Tibial nerve (tissue), 4 donors: ENCODE data around the gene DLG1. TPM values are rescaled to one million over a fixed set of nuclear protein-coding genes. Genes with fewer than 3 reads are reported as not detected.

Experiments
- DNase-seq, 2 donors: peaks; one replicate each; pipeline ENCODE4 v3.0.0-alpha.2; 2019; ENCODE audit warnings: low spot score in 2 of 2
- H3K27ac ChIP-seq, 4 donors: fragments of 200-600 bp; sonication (generic) in 3 of 4; one replicate each; pipeline ENCODE4 v1.5.1; 2017 to 2019; ENCODE audit warnings: mild to moderate bottlenecking in 1 of 4
- H3K27me3 ChIP-seq, 2 donors: fragments of 200-600 bp; sonication (generic) in 1 of 2; one replicate each; pipeline versions ENCODE4 v1.5.1 to v1.6.0; 2017 to 2019
- H3K36me3 ChIP-seq, 3 donors: fragments of 200-600 bp; sonication (generic); one replicate each; pipeline ENCODE4 v1.5.1; 2018 to 2019
- H3K4me1 ChIP-seq, 4 donors: fragments of 200-600 bp; sonication (generic) in 3 of 4; one replicate each; pipeline ENCODE4 v1.5.1; 2017 to 2019
- H3K4me3 ChIP-seq, 4 donors: fragments of 200-600 bp; sonication (generic) in 3 of 4; one replicate each; pipeline ENCODE4 v1.5.1; 2017 to 2019; ENCODE audit warnings: mild to moderate bottlenecking in 1 of 4, moderate library complexity in 1 of 4
- H3K9me3 ChIP-seq, 4 donors: fragments of 200-600 bp; sonication (generic) in 3 of 4; one replicate each; pipeline ENCODE4 v1.5.1; 2017 to 2019
- EP300 ChIP-seq, 2 donors: sonication (generic); formaldehyde crosslinking; IDR thresholded peaks; one replicate each; pipeline ENCODE4 v1.6.1; 2017; ENCODE audit warnings: antibody characterized with exemption in 2 of 2, mild to moderate bottlenecking in 1 of 2
- POLR2A ChIP-seq, 2 donors: fragments of 450-650 bp; IDR thresholded peaks; one replicate each; pipeline ENCODE4 v1.6.1; 2017; ENCODE audit warnings: antibody characterized with exemption in 2 of 2, mild to moderate bottlenecking in 2 of 2, moderate library complexity in 2 of 2
- WGBS, 2 donors: methylation state at CpG; one replicate each; pipeline ENCODE4 v1.1.5; 2018; 5-methylcytosine and 5-hydroxymethylcytosine counted together
- total RNA-seq, 4 donors: library from RNA; depleted of rRNA; stranded (reverse); fragments of >200 nt; gene quantifications; one replicate each; pipeline ENCODE4 v1.1.0, GENCODE V29; 2016
- TF ChIP-seq, protein P1 (sequence below), 5 experiments: fragments of 200-600 bp in 3 of 5; fragments of 450-650 bp in 2 of 5; sonication (generic) in 3 of 5; IDR thresholded peaks; one replicate each; pipeline ENCODE4 v1.5.1; 2016 to 2019; ENCODE audit warnings: antibody characterized with exemption in 5 of 5, mild to moderate bottlenecking in 3 of 5, moderate library complexity in 2 of 5

DLG1 gene
- total RNA-seq, 4 donors from 2014 or later: 49.2 to 94.0 (median 71.1) TPM

GRCh38 chr3:197241173-197241572 is 57.2 kb downstream of the DLG1 start:
- Histone ChIP-seq H3K27me3 (no peaks in the 10 kb centered on the region), H3K4me3 (no peak overlapping the region), H3K27ac (no peak overlapping the region), H3K4me1 (no peaks in the 10 kb centered on the region), H3K9me3 (peaks cover 0 to 53% (median 9%) of the 10 kb centered on the region in 4 donors), H3K36me3 (peaks cover 0 to 26% (median 0%) of the 10 kb centered on the region in 3 donors)
- DNase-seq: no peak
- WGBS, 2 donors: 90 to 93% methylated on average over 2 of the region's 2 CpGs
- TF ChIP-seq, protein P1, sequence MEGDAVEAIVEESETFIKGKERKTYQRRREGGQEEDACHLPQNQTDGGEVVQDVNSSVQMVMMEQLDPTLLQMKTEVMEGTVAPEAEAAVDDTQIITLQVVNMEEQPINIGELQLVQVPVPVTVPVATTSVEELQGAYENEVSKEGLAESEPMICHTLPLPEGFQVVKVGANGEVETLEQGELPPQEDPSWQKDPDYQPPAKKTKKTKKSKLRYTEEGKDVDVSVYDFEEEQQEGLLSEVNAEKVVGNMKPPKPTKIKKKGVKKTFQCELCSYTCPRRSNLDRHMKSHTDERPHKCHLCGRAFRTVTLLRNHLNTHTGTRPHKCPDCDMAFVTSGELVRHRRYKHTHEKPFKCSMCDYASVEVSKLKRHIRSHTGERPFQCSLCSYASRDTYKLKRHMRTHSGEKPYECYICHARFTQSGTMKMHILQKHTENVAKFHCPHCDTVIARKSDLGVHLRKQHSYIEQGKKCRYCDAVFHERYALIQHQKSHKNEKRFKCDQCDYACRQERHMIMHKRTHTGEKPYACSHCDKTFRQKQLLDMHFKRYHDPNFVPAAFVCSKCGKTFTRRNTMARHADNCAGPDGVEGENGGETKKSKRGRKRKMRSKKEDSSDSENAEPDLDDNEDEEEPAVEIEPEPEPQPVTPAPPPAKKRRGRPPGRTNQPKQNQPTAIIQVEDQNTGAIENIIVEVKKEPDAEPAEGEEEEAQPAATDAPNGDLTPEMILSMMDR (IDR thresholded peaks at IDR 0.05): no peak
- TF ChIP-seq EP300 (IDR thresholded peaks at IDR 0.05) (no peak), POLR2A (IDR thresholded peaks at IDR 0.05) (no peak)

- Histone ChIP-seq H3K4me3 (no peak overlapping the region), H3K4me1 (no peaks in the 10 kb centered on the region), H3K36me3 (peaks cover 0 to 33% (median 0%) of the 10 kb centered on the region in 3 donors), H3K27ac (no peak overlapping the region), H3K9me3 (peaks cover 0 to 63% (median 9%) of the 10 kb centered on the region in 4 donors), H3K27me3 (no peaks in the 10 kb centered on the region)
- no peak for TF ChIP-seq EP300 (IDR thresholded peaks at IDR 0.05)
- TF ChIP-seq, protein P1 (IDR thresholded peaks at IDR 0.05): no peak
- no peak for TF ChIP-seq POLR2A (IDR thresholded peaks at IDR 0.05)
- 88 to 100% methylated on average over 1 of the region's 1 CpG for WGBS, 2 donors
- DNase-seq: no peak
These were observed 58.6 kb downstream of the DLG1 start for GRCh38 chr3:197239857-197240256.

DNA sequence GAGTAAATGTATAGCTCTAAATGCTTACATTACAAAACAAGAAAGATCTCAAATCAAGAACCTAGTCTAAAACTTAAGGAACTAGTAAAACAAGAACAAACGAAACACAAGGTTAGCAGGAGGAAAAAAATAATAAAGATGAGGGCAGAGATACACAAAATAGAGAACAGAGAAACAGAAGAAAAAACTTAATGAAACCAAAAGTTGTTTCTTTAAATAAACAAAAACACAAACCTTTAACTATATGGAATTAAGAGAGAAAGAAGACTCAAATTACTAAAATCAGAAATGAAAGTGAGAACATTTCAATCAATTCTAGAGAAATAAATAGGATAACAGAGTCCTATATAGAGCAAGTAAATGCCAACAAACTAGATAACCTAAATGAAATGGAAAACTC is 59.6 kb downstream of the DLG1 start:
- 83% methylated on average over 1 of the region's 1 CpG for WGBS, 2 donors
- Histone ChIP-seq H3K27ac (no peak overlapping the region), H3K36me3 (peaks cover 0 to 23% (median 0%) of the 10 kb centered on the region in 3 donors), H3K4me1 (no peaks in the 10 kb centered on the region), H3K9me3 (peaks cover 0 to 58% (median 9%) of the 10 kb centered on the region in 4 donors), H3K4me3 (no peak overlapping the region), H3K27me3 (no peaks in the 10 kb centered on the region)
- no peak for TF ChIP-seq POLR2A (IDR thresholded peaks at IDR 0.05)
- TF ChIP-seq, protein P1 (IDR thresholded peaks at IDR 0.05): no peak
- TF ChIP-seq EP300 (IDR thresholded peaks at IDR 0.05): no peak
- DNase-seq: no peak

- WGBS, 2 donors: 92 to 95% methylated on average over 4 of the region's 4 CpGs
These were observed 60.5 kb downstream of the DLG1 start for GRCh38 chr3:197237897-197238296.

DNA sequence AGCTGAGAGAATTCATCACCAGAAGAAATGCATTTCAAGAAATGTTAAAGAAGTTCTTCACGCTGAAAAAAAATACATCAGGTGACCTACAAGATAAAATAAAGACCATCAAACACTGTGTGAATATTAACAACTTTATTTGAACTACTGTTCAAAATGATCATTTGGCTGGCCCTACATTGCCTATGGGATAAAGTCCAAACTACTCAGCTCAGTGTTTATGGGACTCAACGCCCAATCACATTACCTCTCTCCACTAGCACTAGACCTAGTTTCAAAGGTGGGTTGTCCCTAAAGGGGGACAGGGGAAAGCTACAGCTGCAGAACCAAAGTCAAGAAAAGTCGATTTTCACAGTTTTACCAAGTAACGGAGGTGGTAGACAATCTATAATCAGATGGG is 62.0 kb downstream of the DLG1 start:
- TF ChIP-seq POLR2A (IDR thresholded peaks at IDR 0.05): no peak
- TF ChIP-seq, protein P1 (IDR thresholded peaks at IDR 0.05): no peak
- TF ChIP-seq EP300 (IDR thresholded peaks at IDR 0.05): no peak
- Histone ChIP-seq H3K27me3 (no peaks in the 10 kb centered on the region), H3K4me1 (no peaks in the 10 kb centered on the region), H3K27ac (no peak overlapping the region), H3K36me3 (peaks cover 0 to 11% (median 0%) of the 10 kb centered on the region in 3 donors), H3K4me3 (no peak overlapping the region), H3K9me3 (peaks cover 0 to 33% (median 3%) of the 10 kb centered on the region in 4 donors)
- DNase-seq: no peak
- whole genome bisulfite sequencing, 2 donors: 93 to 97% methylated on average over 4 of the region's 4 CpGs

More at GRCh38 chr3:197237897-197238296, 60.5 kb downstream of the DLG1 start:
- no peak for TF ChIP-seq EP300 (IDR thresholded peaks at IDR 0.05)
- TF ChIP-seq, protein P1 (IDR thresholded peaks at IDR 0.05): no peak
- no peak for TF ChIP-seq POLR2A (IDR thresholded peaks at IDR 0.05)
- Histone ChIP-seq H3K36me3 (peaks cover 0 to 14% (median 0%) of the 10 kb centered on the region in 3 donors), H3K27me3 (no peaks in the 10 kb centered on the region), H3K4me3 (no peak overlapping the region), H3K4me1 (no peaks in the 10 kb centered on the region), H3K9me3 (peaks cover 0 to 48% (median 9%) of the 10 kb centered on the region in 4 donors), H3K27ac (no peak overlapping the region)
- DNase-seq: no peak
